T-helper 1 cell treated with Interleukin-12 subunit alpha and Interleukin-12 subunit beta and Interleukin-4 antibody, amounts not matched to agents 30 μg/mL and 1 μg/mL, for 36 hours (primary cell): ENCODE results near the gene SULT2B1.
A peak's percentile ranks its signal among the peaks of the same experiment; 100 is the strongest.
"Not testable (repeated sequence)": the region's sequence is repeated elsewhere in the genome, so short reads cannot be mapped to it uniquely, and the experiment has no call there.

ENCODE experiments used
- H3K27ac Mint-ChIP-seq: one replicate; pipeline ENCODE4 v1.8.0; 2021; ENCODE audit warnings: mild to moderate bottlenecking, mixed read lengths
- H3K27me3 Mint-ChIP-seq: one replicate; pipeline ENCODE4 v1.8.0; 2021; ENCODE audit warnings: low read depth, mixed read lengths
- H3K36me3 Mint-ChIP-seq: one replicate; pipeline ENCODE4 v1.8.0; 2021; ENCODE audit warnings: low read depth, mixed read lengths
- H3K4me1 Mint-ChIP-seq: one replicate; pipeline ENCODE4 v1.8.0; 2021; ENCODE audit warnings: low read depth, mixed read lengths
- H3K4me3 Mint-ChIP-seq: one replicate; pipeline ENCODE4 v1.8.0; 2021; ENCODE audit warnings: mild to moderate bottlenecking, moderate library complexity, mixed read lengths
- H3K9me3 Mint-ChIP-seq: one replicate; pipeline ENCODE4 v1.8.0; 2021; ENCODE audit warnings: mixed read lengths

SULT2B1 gene

GRCh38 chr19:48565090-48565489 lies 13.1 kb downstream of the SULT2B1 start:
- Mint-ChIP-seq H3K4me1 (no peaks in the 10 kb centered on the region), H3K4me3 (no peak overlapping the region), H3K9me3 (no peaks in the 10 kb centered on the region), H3K27ac (no peak overlapping the region), H3K27me3 (peaks cover 4% of the 10 kb centered on the region), H3K36me3 (no peaks in the 10 kb centered on the region)

GRCh38 chr19:48568345-48568886 lies 16.4 kb downstream of the SULT2B1 start:
- Mint-ChIP-seq H3K27ac (no peak overlapping the region), H3K9me3 (no peaks in the 10 kb centered on the region), H3K4me3 (no peak overlapping the region), H3K27me3 (peaks cover 4% of the 10 kb centered on the region), H3K4me1 (no peaks in the 10 kb centered on the region), H3K36me3 (no peaks in the 10 kb centered on the region)

- no peak overlapping the region for H3K27ac Mint-ChIP-seq
- H3K36me3 Mint-ChIP-seq: no peaks in the 10 kb centered on the region
- peaks cover 4% of the 10 kb centered on the region for H3K27me3 Mint-ChIP-seq
Measured at GRCh38 chr19:48569814-48570213, 17.8 kb downstream of the SULT2B1 start.

GRCh38 chr19:48571378-48572162 lies 19.6 kb downstream of the SULT2B1 start:
- Mint-ChIP-seq H3K9me3 (no peaks in the 10 kb centered on the region), H3K4me3 (no peak overlapping the region), H3K4me1 (no peaks in the 10 kb centered on the region), H3K27ac (no peak overlapping the region), H3K27me3 (peaks cover 4% of the 10 kb centered on the region), H3K36me3 (no peaks in the 10 kb centered on the region)

More at GRCh38 chr19:48569814-48570213, 17.8 kb downstream of the SULT2B1 start:
- Mint-ChIP-seq H3K4me1 (no peaks in the 10 kb centered on the region), H3K4me3 (no peak overlapping the region), H3K9me3 (no peaks in the 10 kb centered on the region)

- no peaks in the 10 kb centered on the region for H3K36me3 Mint-ChIP-seq
- no peaks in the 10 kb centered on the region for H3K9me3 Mint-ChIP-seq
- H3K27me3 Mint-ChIP-seq: no peaks in the 10 kb centered on the region
- H3K4me3 Mint-ChIP-seq: no peak overlapping the region
- H3K4me1 Mint-ChIP-seq: no peaks in the 10 kb centered on the region
- H3K27ac Mint-ChIP-seq: no peak overlapping the region
Measured at GRCh38 chr19:48573163-48573505, 21.2 kb downstream of the SULT2B1 start.

- H3K4me3 Mint-ChIP-seq: no peak overlapping the region
- H3K27me3 Mint-ChIP-seq: no peaks in the 10 kb centered on the region
- H3K4me1 Mint-ChIP-seq: no peaks in the 10 kb centered on the region
- H3K27ac Mint-ChIP-seq: no peak overlapping the region
- H3K9me3 Mint-ChIP-seq: no peaks in the 10 kb centered on the region
- no peaks in the 10 kb centered on the region for H3K36me3 Mint-ChIP-seq
Measured at GRCh38 chr19:48575931-48576622, 24.1 kb downstream of the SULT2B1 start.

GRCh38 chr19:48577908-48578307 lies 25.9 kb downstream of the SULT2B1 start:
- H3K27ac Mint-ChIP-seq, H3K36me3 Mint-ChIP-seq, H3K27me3 Mint-ChIP-seq, H3K4me3 Mint-ChIP-seq, H3K9me3 Mint-ChIP-seq, H3K4me1 Mint-ChIP-seq: not testable (repeated sequence)

- Mint-ChIP-seq H3K4me1 (no peaks in the 10 kb centered on the region), H3K36me3 (no peaks in the 10 kb centered on the region), H3K9me3 (no peaks in the 10 kb centered on the region), H3K27me3 (no peaks in the 10 kb centered on the region), H3K27ac (no peak overlapping the region), H3K4me3 (no peak overlapping the region)
Measured at GRCh38 chr19:48578891-48579290, 26.9 kb downstream of the SULT2B1 start.

GRCh38 chr19:48582168-48582567 lies 30.2 kb downstream of the SULT2B1 start:
- no peak overlapping the region for H3K27ac Mint-ChIP-seq
- peaks cover 3% of the 10 kb centered on the region for H3K36me3 Mint-ChIP-seq
- H3K4me3 Mint-ChIP-seq: no peak overlapping the region
- peaks cover 5% of the 10 kb centered on the region for H3K27me3 Mint-ChIP-seq
- H3K9me3 Mint-ChIP-seq: no peaks in the 10 kb centered on the region
- H3K4me1 Mint-ChIP-seq: peaks cover 6% of the 10 kb centered on the region

- Mint-ChIP-seq H3K27ac (no peak overlapping the region), H3K36me3 (peaks cover 12% of the 10 kb centered on the region), H3K4me1 (peaks cover 18% of the 10 kb centered on the region), H3K4me3 (no peak overlapping the region), H3K27me3 (peaks cover 12% of the 10 kb centered on the region), H3K9me3 (no peaks in the 10 kb centered on the region)
Measured at GRCh38 chr19:48587387-48587786, 35.4 kb downstream of the SULT2B1 start.

GRCh38 chr19:48588670-48589401 lies 36.9 kb downstream of the SULT2B1 start:
- Mint-ChIP-seq H3K27me3 (peaks cover 12% of the 10 kb centered on the region), H3K4me1 (peaks cover 22% of the 10 kb centered on the region), H3K9me3 (no peaks in the 10 kb centered on the region), H3K4me3 (peak overlapping the region; percentile 78), H3K27ac (peak overlapping the region; percentile 85), H3K36me3 (peaks cover 12% of the 10 kb centered on the region)

- H3K27ac Mint-ChIP-seq: no peak overlapping the region
- peaks cover 9% of the 10 kb centered on the region for H3K36me3 Mint-ChIP-seq
- peaks cover 7% of the 10 kb centered on the region for H3K27me3 Mint-ChIP-seq
- H3K9me3 Mint-ChIP-seq: no peaks in the 10 kb centered on the region
- H3K4me1 Mint-ChIP-seq: peaks cover 18% of the 10 kb centered on the region
- H3K4me3 Mint-ChIP-seq: no peak overlapping the region
Measured at GRCh38 chr19:48591021-48591420, 39.0 kb downstream of the SULT2B1 start.

GRCh38 chr19:48595171-48595570 lies 43.2 kb downstream of the SULT2B1 start:
- Mint-ChIP-seq H3K4me3 (peak overlapping the region; percentile 77), H3K27ac (peak overlapping the region; percentile 77), H3K9me3 (no peaks in the 10 kb centered on the region), H3K36me3 (peaks cover 3% of the 10 kb centered on the region), H3K4me1 (peaks cover 9% of the 10 kb centered on the region), H3K27me3 (no peaks in the 10 kb centered on the region)

GRCh38 chr19:48595833-48596232 lies 43.9 kb downstream of the SULT2B1 start:
- no peaks in the 10 kb centered on the region for H3K27me3 Mint-ChIP-seq
- H3K4me1 Mint-ChIP-seq: peaks cover 9% of the 10 kb centered on the region
- H3K9me3 Mint-ChIP-seq: no peaks in the 10 kb centered on the region
- H3K36me3 Mint-ChIP-seq: no peaks in the 10 kb centered on the region
- no peak overlapping the region for H3K27ac Mint-ChIP-seq
- H3K4me3 Mint-ChIP-seq: peak overlapping the region; percentile 74
